H1 (cell line): ENCODE results near the gene RXRA. TPM values are rescaled to one million over a fixed set of nuclear protein-coding genes. Genes with fewer than 3 reads are reported as not detected.

ENCODE experiments used
- CTCF ChIA-PET: fragments of 300-600 bp; sonication (Branson Sonifier 250); formaldehyde crosslinking; loops from one replicate; lab custom pipeline; 2021; ENCODE audit not compliant: partially characterized antibody; lab: Charles Lee
- POLR2A ChIA-PET: fragments of 300-600 bp; sonication (Branson Sonifier 250); formaldehyde crosslinking; loops from one replicate; lab custom pipeline; 2021; ENCODE audit warnings: inconsistent platforms; ENCODE audit not compliant: partially characterized antibody; lab: Charles Lee
- DNase-seq, 2 experiments: peaks; one replicate each; pipeline versions ENCODE4 v3.0.0 to v3.0.0-alpha.2; 2010 to 2022; ENCODE audit warnings: low spot score in 2 of 2, low read depth in 1 of 2, mixed read lengths in 1 of 2
- FAIRE-seq: peaks from 2 replicates; lab custom pipeline; 2011; peaks lifted over from hg19 to GRCh38; lab: Jason Lieb, UNC
- H2AFZ ChIP-seq: 2 replicates; pipeline ENCODE4 v1.8.1; 2012; ENCODE audit warnings: low read length, inconsistent platforms
- H2AK5ac ChIP-seq: 2 replicates; pipeline ENCODE4 v1.6.1; 2013; ENCODE audit warnings: low read depth, low read length
- H2BK120ac ChIP-seq: replicated peaks from 2 replicates; pipeline ENCODE3; 2013; ENCODE audit warnings: low read depth, low read length, inconsistent platforms
- H2BK12ac ChIP-seq: 2 replicates; pipeline ENCODE4 v1.6.1; 2013; ENCODE audit warnings: low read depth, low read length
- H2BK15ac ChIP-seq: 2 replicates; pipeline ENCODE4 v1.6.1; 2013; ENCODE audit warnings: low read length
- H2BK20ac ChIP-seq: 2 replicates; pipeline ENCODE4 v1.6.1; 2013; ENCODE audit warnings: low read length
- H2BK5ac ChIP-seq: 2 replicates; pipeline ENCODE4 v1.6.1; 2013; ENCODE audit warnings: low read depth, low read length
- H3K14ac ChIP-seq: 2 replicates; pipeline ENCODE4 v1.6.1; 2013; ENCODE audit warnings: inconsistent platforms; ENCODE audit not compliant: insufficient read length
- H3K18ac ChIP-seq: 2 replicates; pipeline ENCODE4 v1.6.1; 2013; ENCODE audit warnings: low read length; ENCODE audit errors: extremely low read depth
- H3K23ac ChIP-seq: 2 replicates; pipeline ENCODE4 v1.6.1; 2013; ENCODE audit warnings: inconsistent platforms; ENCODE audit not compliant: insufficient read length
- H3K23me2 ChIP-seq: 2 replicates; pipeline ENCODE4 v1.6.1; 2013; ENCODE audit warnings: low read depth, low read length
- H3K27ac ChIP-seq: 2 replicates; pipeline ENCODE4 v1.6.1; 2011; ENCODE audit warnings: low read depth, low read length, inconsistent platforms
- H3K27me3 ChIP-seq, 4 experiments: replicated peaks in 1 of 4; 1 replicate in 1 of 4; 2 replicates in 3 of 4; pipeline versions ENCODE4 v1.6.1 to v1.8.1; 2011 to 2013; ENCODE audit warnings: low read length in 3 of 4, mild to moderate bottlenecking in 3 of 4, inconsistent platforms in 2 of 4, mixed read lengths in 2 of 4, moderate library complexity in 1 of 4; ENCODE audit not compliant: control insufficient read depth in 3 of 4, insufficient read depth in 3 of 4; ENCODE audit errors: extremely low read depth in 1 of 4
- H3K36me3 ChIP-seq, 4 experiments: 2 replicates each; pipeline versions ENCODE4 v1.6.1 to v1.8.1; 2011 to 2013; ENCODE audit warnings: mild to moderate bottlenecking in 4 of 4, low read length in 3 of 4, moderate library complexity in 2 of 4, control low read depth in 1 of 4, inconsistent platforms in 1 of 4; ENCODE audit not compliant: insufficient read depth in 4 of 4, control insufficient read depth in 2 of 4
- H3K4ac ChIP-seq: replicated peaks from 2 replicates; pipeline ENCODE3; 2013; ENCODE audit warnings: low read length, low read depth, mixed read lengths, inconsistent platforms; ENCODE audit not compliant: insufficient read length
- H3K4me1 ChIP-seq, 4 experiments: replicated peaks in 1 of 4; 1 replicate in 1 of 4; 2 replicates in 3 of 4; pipeline versions ENCODE4 v1.6.1 to v1.8.1; 2011 to 2013; ENCODE audit warnings: low read length in 3 of 4, inconsistent platforms in 2 of 4, mixed read lengths in 1 of 4; ENCODE audit not compliant: insufficient read depth in 4 of 4, control insufficient read depth in 3 of 4
- H3K4me2 ChIP-seq, 2 experiments: 2 replicates each; pipeline versions ENCODE4 v1.6.1 to v1.8.1; 2011 to 2013; ENCODE audit warnings: low read depth in 2 of 2, low read length in 2 of 2, control low read depth in 1 of 2, inconsistent platforms in 1 of 2, mild to moderate bottlenecking in 1 of 2; ENCODE audit not compliant: insufficient read depth in 1 of 2
- H3K4me3 ChIP-seq, 4 experiments: fragments of 200-600, 300-600 bp in 1 of 4; sonication (generic), shearing (Covaris generic), sonication (Bioruptor Twin) in 1 of 4; 2 replicates each; pipeline versions ENCODE4 v1.5.1 to v1.8.1; 2011 to 2016; ENCODE audit warnings: low read length in 4 of 4, low read depth in 3 of 4, control low read depth in 2 of 4, inconsistent platforms in 2 of 4, mild to moderate bottlenecking in 2 of 4, mixed read lengths in 1 of 4, moderate library complexity in 1 of 4; ENCODE audit not compliant: insufficient read depth in 2 of 4; ENCODE audit errors: extremely low read depth in 1 of 4
- H3K56ac ChIP-seq: replicated peaks from 2 replicates; pipeline ENCODE3; 2013; ENCODE audit warnings: low read depth, mild to moderate bottlenecking, mixed read lengths, low read length, inconsistent platforms; ENCODE audit not compliant: insufficient read length
- H3K79me1 ChIP-seq: 2 replicates; pipeline ENCODE4 v1.6.1; 2013; ENCODE audit warnings: low read depth, low read length, control low read depth
- H3K79me2 ChIP-seq, 2 experiments: 2 replicates each; pipeline versions ENCODE4 v1.6.1 to v1.8.1; 2012 to 2013; ENCODE audit warnings: low read length in 2 of 2, mild to moderate bottlenecking in 2 of 2, inconsistent platforms in 1 of 2; ENCODE audit not compliant: insufficient read depth in 2 of 2, control insufficient read depth in 1 of 2
- H3K9ac ChIP-seq, 4 experiments: replicated peaks in 1 of 4; 1 replicate in 1 of 4; 2 replicates in 3 of 4; pipeline versions ENCODE4 v1.6.1 to v1.8.1; 2011 to 2013; ENCODE audit warnings: low read depth in 3 of 4, low read length in 3 of 4, control low read depth in 2 of 4, mild to moderate bottlenecking in 2 of 4, moderate library complexity in 2 of 4, inconsistent platforms in 1 of 4; ENCODE audit errors: extremely low read depth in 1 of 4
- H3K9me3 ChIP-seq, 2 experiments: 2 replicates each; pipeline versions ENCODE4 v1.6.1 to v1.8.1; 2012 to 2013; ENCODE audit warnings: mild to moderate bottlenecking in 2 of 2, moderate library complexity in 2 of 2, control low read depth in 1 of 2, inconsistent platforms in 1 of 2, low read depth in 1 of 2, low read length in 1 of 2, mixed read lengths in 1 of 2; ENCODE audit not compliant: insufficient read depth in 2 of 2
- H4K20me1 ChIP-seq, 2 experiments: replicated peaks in 1 of 2; 2 replicates each; pipeline versions ENCODE3 to v1.8.1; 2011 to 2013; ENCODE audit warnings: inconsistent platforms in 2 of 2, low read length in 2 of 2, mild to moderate bottlenecking in 1 of 2; ENCODE audit not compliant: insufficient read depth in 2 of 2, control insufficient read depth in 1 of 2
- H4K5ac ChIP-seq: 2 replicates; pipeline ENCODE4 v1.6.1; 2013; ENCODE audit warnings: low read length, low read depth, mixed read lengths, inconsistent platforms; ENCODE audit not compliant: insufficient read length
- H4K8ac ChIP-seq: 2 replicates; pipeline ENCODE4 v1.8.0; 2013; ENCODE audit warnings: mild to moderate bottlenecking, moderate library complexity, low read length, inconsistent platforms; ENCODE audit not compliant: insufficient read depth; ENCODE audit errors: extremely low read depth
- H4K91ac ChIP-seq: replicated peaks from 2 replicates; pipeline ENCODE3; 2013; ENCODE audit warnings: low read length, mixed read lengths, inconsistent platforms; ENCODE audit not compliant: insufficient read length
- CBX8 ChIP-seq: fragments of 300-800, 300-1000 bp; sonication (generic); IDR thresholded peaks from 2 replicates; pipeline ENCODE4 v1.7.1; 2016; ENCODE audit warnings: low read depth, low read length, borderline replicate concordance
- CHD1 ChIP-seq: IDR thresholded peaks from 2 replicates; pipeline ENCODE4 v1.6.1; 2012; ENCODE audit warnings: low read depth, low read length, improper control_type of control experiment
- HDAC2 ChIP-seq, 2 experiments: fragments of 300-600 bp in 1 of 2; sonication (generic) in 1 of 2; IDR thresholded peaks; 2 replicates each; pipeline ENCODE4 v1.6.1; 2011 to 2012; ENCODE audit warnings: low read depth in 2 of 2, low read length in 2 of 2, mild to moderate bottlenecking in 2 of 2, moderate library complexity in 2 of 2, borderline replicate concordance in 1 of 2, inconsistent platforms in 1 of 2
- POU5F1 ChIP-seq: IDR thresholded peaks from 2 replicates; pipeline ENCODE4 v1.6.1; 2011; ENCODE audit warnings: low read depth, mild to moderate bottlenecking, low read length, moderate library complexity
- RXRA ChIP-seq: IDR thresholded peaks from 2 replicates; pipeline ENCODE4 v1.6.1; 2011; ENCODE audit warnings: low read depth, mild to moderate bottlenecking, low read length, moderate library complexity; ENCODE audit not compliant: insufficient read depth
- SAP30 ChIP-seq: fragments of 300-600 bp; sonication (generic); IDR thresholded peaks from 2 replicates; pipeline ENCODE4 v1.7.1; 2012; ENCODE audit warnings: low read length, moderate library complexity, mild to moderate bottlenecking, inconsistent platforms; ENCODE audit not compliant: insufficient read depth, insufficient replicate concordance
- SIRT6 ChIP-seq: IDR thresholded peaks from one replicate; pipeline ENCODE4 v1.7.1; 2012; ENCODE audit warnings: low read length, inconsistent platforms
- SIX5 ChIP-seq: IDR thresholded peaks from 2 replicates; pipeline ENCODE4 v1.6.1; 2011; ENCODE audit warnings: mild to moderate bottlenecking, low read depth, low read length
- SP2 ChIP-seq: IDR thresholded peaks from 2 replicates; pipeline ENCODE4 v1.6.1; 2012; ENCODE audit warnings: mild to moderate bottlenecking, low read length, inconsistent platforms
- SUZ12 ChIP-seq: fragments of 200-600 bp; sonication (generic); IDR thresholded peaks from 2 replicates; pipeline ENCODE4 v1.6.1; 2012; ENCODE audit warnings: mild to moderate bottlenecking, inconsistent platforms, low read length, moderate library complexity, mixed read lengths
- WGBS, 2 experiments: shearing (Covaris generic) in 1 of 2; methylation state at CpG; one replicate each; pipeline versions ENCODE4 v1.1.6 to v1.1.7; 2013 to 2015; ENCODE audit warnings: low lambda C conversion rate in 2 of 2, mixed read lengths in 2 of 2, inconsistent platforms in 1 of 2, low coverage in 1 of 2, missing lambda C conversion rate in 1 of 2; ENCODE audit not compliant: insufficient replicate concordance in 2 of 2, insufficient coverage in 1 of 2, insufficient read length in 1 of 2; ENCODE audit errors: extremely low coverage in 1 of 2, missing lambda C conversion rate in 1 of 2; 5-methylcytosine and 5-hydroxymethylcytosine counted together
- polyA plus RNA-seq, 7 experiments: library from polyadenylated mRNA; depleted of rRNA in 3 of 7; stranded (reverse) in 5 of 7; unstranded in 2 of 7; fragments of >200 nt in 5 of 7; fragments of 200-250 nt in 2 of 7; gene quantifications; 1 replicate in 5 of 7; 2 replicates in 1 of 7; 4 replicates in 1 of 7; pipeline versions ENCODE4 v1.2.1 to v1.2.3, GENCODE V29; 2011 to 2013; ENCODE audit warnings: missing spikeins in 2 of 7, mixed read lengths in 2 of 7
- total RNA-seq: library from RNA; stranded (reverse); fragmentation: NEBNext Ultra II Directional; extraction: Animal tissue kit (Norgen Biotek cat#: 25700); gene quantifications from 2 replicates; pipeline ENCODE4 v1.2.1, GENCODE V29; 2021
- TF ChIP-seq, protein P1 (sequence below): IDR thresholded peaks from 2 replicates; pipeline ENCODE4 v1.6.1; 2012; ENCODE audit warnings: low read length, inconsistent platforms
- TF ChIP-seq, protein P2 (sequence below): IDR thresholded peaks from 2 replicates; pipeline ENCODE4 v1.6.1; 2012; ENCODE audit warnings: inconsistent platforms

The RXRA gene
- total and polyA plus RNA-seq, 2 of the 8 experiments (the other 6 are each of a cell fraction or from before 2014, with no cell fraction given) = 9.8 to 29.4 TPM

DNA sequence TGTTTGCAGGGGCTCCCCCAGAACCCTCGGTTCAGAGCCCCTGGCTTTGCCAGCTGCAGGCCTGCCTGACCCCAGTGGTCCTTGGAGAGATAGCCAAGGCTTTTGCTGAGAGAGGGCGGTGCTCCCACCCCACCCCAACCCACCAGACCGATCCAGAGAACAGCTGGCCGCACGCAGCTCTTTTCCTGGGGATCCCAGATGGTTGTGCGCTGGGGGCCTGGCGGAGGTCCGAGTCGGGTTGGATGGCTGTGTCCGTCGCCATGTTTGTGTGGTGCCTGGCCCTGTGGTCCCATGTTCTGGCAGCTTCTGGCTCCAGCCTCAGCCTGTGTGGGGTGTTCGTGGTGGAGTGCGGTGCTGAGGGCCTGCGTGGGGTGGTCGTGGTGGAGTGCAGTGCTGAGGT, 97.5 kb downstream of the RXRA start:
- Histone ChIP-seq H3K4me2 (no peak overlapping the region), H3K4me1 (peaks cover 0 to 3% (median 0%) of the 10 kb centered on the region in 4 experiments; a peak in 1 of 7 replicates), H4K20me1 (peaks cover 2 to 3% of the 10 kb centered on the region in 2 experiments), H4K8ac (no peak overlapping the region), H3K4me3 (no peak overlapping the region), H3K4ac (no peak overlapping the region), H3K9me3 (no peaks in the 10 kb centered on the region), H2BK15ac (no peak overlapping the region), H2AFZ (no peak overlapping the region), H3K79me2 (no peaks in the 10 kb centered on the region), H3K23ac (no peak overlapping the region), H3K18ac (no peak overlapping the region), H3K56ac (no peak overlapping the region), H4K5ac (no peak overlapping the region), H2BK12ac (no peak overlapping the region), H2AK5ac (no peak overlapping the region), H3K14ac (no peak overlapping the region), H2BK120ac (no peak overlapping the region), H2BK20ac (no peak overlapping the region), H3K9ac (no peak overlapping the region), H3K36me3 (no peaks in the 10 kb centered on the region; a peak in 1 of 8 replicates), H3K27me3 (no peaks in the 10 kb centered on the region), H3K23me2 (no peaks in the 10 kb centered on the region), H3K27ac (no peak overlapping the region), H4K91ac (no peak overlapping the region), H2BK5ac (no peak overlapping the region; the same call in 1 of the 2 replicates), H3K79me1 (no peaks in the 10 kb centered on the region)
- DNase-seq (no peak), FAIRE-seq (no peak)
- POLR2A ChIA-PET = no interaction called here
- CTCF ChIA-PET = interaction anchor here (0.9 to 1.9 kb wide), 3 partner anchors 19 to 252 kb away, joined by 3 to 7 read pairs (median 6); no protein-coding TSS in a partner anchor
- WGBS, 2 experiments = 81% methylated on average over 9 of the region's 15 CpGs; no CpG with 5 or more reads in 1 of the 2 experiments
- TF ChIP-seq SIX5 = no peak
- TF ChIP-seq SUZ12 = no peak
- TF ChIP-seq SAP30 = no peak
- TF ChIP-seq CBX8 = no peak
- TF ChIP-seq SP2 = no peak
- no peak for TF ChIP-seq POU5F1
- no peak for TF ChIP-seq RXRA
- TF ChIP-seq, protein P1, sequence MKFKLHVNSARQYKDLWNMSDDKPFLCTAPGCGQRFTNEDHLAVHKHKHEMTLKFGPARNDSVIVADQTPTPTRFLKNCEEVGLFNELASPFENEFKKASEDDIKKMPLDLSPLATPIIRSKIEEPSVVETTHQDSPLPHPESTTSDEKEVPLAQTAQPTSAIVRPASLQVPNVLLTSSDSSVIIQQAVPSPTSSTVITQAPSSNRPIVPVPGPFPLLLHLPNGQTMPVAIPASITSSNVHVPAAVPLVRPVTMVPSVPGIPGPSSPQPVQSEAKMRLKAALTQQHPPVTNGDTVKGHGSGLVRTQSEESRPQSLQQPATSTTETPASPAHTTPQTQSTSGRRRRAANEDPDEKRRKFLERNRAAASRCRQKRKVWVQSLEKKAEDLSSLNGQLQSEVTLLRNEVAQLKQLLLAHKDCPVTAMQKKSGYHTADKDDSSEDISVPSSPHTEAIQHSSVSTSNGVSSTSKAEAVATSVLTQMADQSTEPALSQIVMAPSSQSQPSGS = no peak
- no peak for TF ChIP-seq SIRT6
- TF ChIP-seq, protein P2, sequence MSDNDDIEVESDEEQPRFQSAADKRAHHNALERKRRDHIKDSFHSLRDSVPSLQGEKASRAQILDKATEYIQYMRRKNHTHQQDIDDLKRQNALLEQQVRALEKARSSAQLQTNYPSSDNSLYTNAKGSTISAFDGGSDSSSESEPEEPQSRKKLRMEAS = no peak
- TF ChIP-seq CHD1 = no peak
- no peak for TF ChIP-seq HDAC2 (IDR thresholded peaks at IDR 0.05; ENCODE audit: borderline replicate concordance in 1 of 2, low read depth in 2 of 2, low read length in 2 of 2)
